GM12878 (cell line): ENCODE results near the gene GMDS. TPM values are rescaled to one million over a fixed set of nuclear protein-coding genes. Genes with fewer than 3 reads are reported as not detected.

Experiments used
- ATAC-seq: fragments of 200-7000 bp; cut with Tn5 transposase; 3 replicates; pipeline ENCODE4 v1.9.1; 2020; ENCODE audit warnings: mild to moderate bottlenecking, moderate library complexity
- BruUV-seq: library from RNA; stranded (reverse); fragments of 400-500 nt; replicated peaks from 2 replicates; lab custom pipeline; 2021; lab: Mats Ljungman, UMichigan
- CTCF ChIA-PET: fragments of 300-600 bp; sonication (Branson Sonifier 250); formaldehyde crosslinking; extraction: SDS; loops from one replicate; lab custom pipeline; 2021; ENCODE audit warnings: inconsistent platforms; lab: Yijun Ruan, JAX
- POLR2A ChIA-PET: fragments of 350-600 bp; formaldehyde crosslinking; extraction: SDS; loops from one replicate; lab custom pipeline; 2021; ENCODE audit warnings: inconsistent platforms; lab: Charles Lee
- RAD21 ChIA-PET: fragments of 300-600 bp; sonication (Branson Sonifier 250); formaldehyde crosslinking; loops from one replicate; lab custom pipeline; 2023; ENCODE audit warnings: antibody characterized with exemption; ENCODE audit not compliant: unreplicated experiment; lab: Charles Lee
- SMC1A ChIA-PET: fragments of 300-600 bp; sonication (Branson Sonifier 250); formaldehyde crosslinking; loops from one replicate; lab custom pipeline; 2023; ENCODE audit not compliant: unreplicated experiment, uncharacterized antibody; lab: Charles Lee
- DNase-seq: peaks from one replicate; pipeline ENCODE4 v3.0.0-alpha.2; 2011; ENCODE audit warnings: low read depth, low spot score
- FAIRE-seq: peaks from 3 replicates; lab custom pipeline; 2011; peaks lifted over from hg19 to GRCh38; lab: Jason Lieb, UNC
- H2AFZ ChIP-seq: 2 replicates; pipeline ENCODE4 v1.6.0; 2011; ENCODE audit warnings: low read depth, low read length, control low read depth; ENCODE audit not compliant: control insufficient read depth
- H3K27ac ChIP-seq: 2 replicates; pipeline ENCODE4 v1.5.1; 2011; ENCODE audit warnings: control low read depth; ENCODE audit not compliant: control insufficient read depth, insufficient read depth
- H3K27me3 ChIP-seq, 2 experiments: replicated peaks in 1 of 2; 2 replicates each; pipeline versions ENCODE4 v1.6.0 to v1.6.1; 2011; ENCODE audit warnings: low read length in 1 of 2; ENCODE audit not compliant: control insufficient read depth in 2 of 2, insufficient read depth in 2 of 2
- H3K36me3 ChIP-seq, 2 experiments: 2 replicates each; pipeline ENCODE4 v1.5.1; 2011; ENCODE audit warnings: low read length in 1 of 2; ENCODE audit not compliant: control insufficient read depth in 2 of 2, insufficient read depth in 2 of 2
- H3K4me1 ChIP-seq: 2 replicates; pipeline ENCODE4 v1.6.1; 2011; ENCODE audit warnings: mild to moderate bottlenecking, low read length, moderate library complexity, mixed read lengths; ENCODE audit not compliant: control insufficient read depth, insufficient read depth
- H3K4me2 ChIP-seq: 2 replicates; pipeline ENCODE4 v1.6.0; 2011; ENCODE audit warnings: control low read depth; ENCODE audit not compliant: control insufficient read depth, insufficient read depth
- H3K4me3 ChIP-seq: fragments of 200-600 bp; sonication (generic); 2 replicates; pipeline ENCODE4 v1.5.1; 2016
- H3K79me2 ChIP-seq: 2 replicates; pipeline ENCODE4 v1.6.0; 2011; ENCODE audit warnings: low read length; ENCODE audit not compliant: control insufficient read depth, insufficient read depth
- H3K9ac ChIP-seq: 2 replicates; pipeline ENCODE4 v1.8.0; 2011; ENCODE audit warnings: low read length, control low read depth, mixed read lengths; ENCODE audit not compliant: control insufficient read depth, insufficient read depth
- H3K9me3 ChIP-seq: replicated peaks from 3 replicates; pipeline ENCODE4 v1.5.1; 2011; ENCODE audit warnings: mild to moderate bottlenecking, low read length; ENCODE audit not compliant: control insufficient read depth, insufficient read depth
- H4K20me1 ChIP-seq: 2 replicates; pipeline ENCODE4 v1.6.0; 2011; ENCODE audit not compliant: control insufficient read depth, insufficient read depth
- BRCA1 ChIP-seq: IDR thresholded peaks from 2 replicates; pipeline ENCODE4 v1.6.1; 2011; ENCODE audit warnings: low read depth, low read length, improper control_type of control experiment
- CHD1 ChIP-seq: IDR thresholded peaks from 2 replicates; pipeline ENCODE4 v1.6.1; 2012; ENCODE audit warnings: low read depth, low read length, improper control_type of control experiment
- CREM ChIP-seq: IDR thresholded peaks from 2 replicates; pipeline ENCODE4 v1.6.1; 2014; ENCODE audit warnings: antibody characterized with exemption, low read depth
- EZH2 ChIP-seq: IDR thresholded peaks from 2 replicates; pipeline ENCODE4 v1.6.1; 2012; ENCODE audit warnings: low read depth, mild to moderate bottlenecking, control low read depth, inconsistent platforms, low read length, borderline replicate concordance; ENCODE audit not compliant: control insufficient read depth
- GABPA ChIP-seq: IDR thresholded peaks from 2 replicates; pipeline ENCODE4 v1.6.1; 2014; ENCODE audit warnings: antibody characterized with exemption, low read depth, mild to moderate bottlenecking, inconsistent platforms
- MXI1 ChIP-seq: fragments of 150-350 bp; IDR thresholded peaks from 2 replicates; pipeline ENCODE4 v1.6.1; 2011; ENCODE audit warnings: low read depth, mild to moderate bottlenecking, inconsistent platforms, low read length, improper control_type of control experiment
- NFXL1 ChIP-seq: fragments of 450-650 bp; IDR thresholded peaks from 2 replicates; pipeline ENCODE4 v1.6.1; 2017; ENCODE audit warnings: antibody characterized with exemption, mild to moderate bottlenecking, borderline replicate concordance
- NFYA ChIP-seq: IDR thresholded peaks from 2 replicates; pipeline ENCODE4 v1.6.1; 2011; ENCODE audit warnings: low read depth, mild to moderate bottlenecking, low read length, improper control_type of control experiment, borderline replicate concordance
- NR2C1 ChIP-seq: fragments of 450-650 bp; IDR thresholded peaks from 2 replicates; pipeline ENCODE4 v1.6.1; 2017; ENCODE audit warnings: antibody characterized with exemption, mild to moderate bottlenecking, moderate library complexity
- NRF1 ChIP-seq: conservative IDR thresholded peaks from 2 replicates; pipeline ENCODE4 v1.6.1; 2011; ENCODE audit warnings: mild to moderate bottlenecking, low read depth, low read length, improper control_type of control experiment
- POLR2AphosphoS2 ChIP-seq: IDR thresholded peaks from 2 replicates; pipeline ENCODE4 v1.6.1; 2011; ENCODE audit warnings: low read depth, mild to moderate bottlenecking, low read length, improper control_type of control experiment, moderate library complexity
- POLR2AphosphoS5 ChIP-seq: IDR thresholded peaks from 2 replicates; pipeline ENCODE4 v1.6.1; 2011; ENCODE audit warnings: mild to moderate bottlenecking, low read length, inconsistent platforms
- RFX5 ChIP-seq: IDR thresholded peaks from 2 replicates; pipeline ENCODE4 v1.6.1; 2011; ENCODE audit warnings: low read depth, low read length, improper control_type of control experiment
- SIN3A ChIP-seq: IDR thresholded peaks from 2 replicates; pipeline ENCODE4 v1.6.1; 2012; ENCODE audit warnings: low read depth, low read length, improper control_type of control experiment
- SMC3 ChIP-seq: IDR thresholded peaks from 2 replicates; pipeline ENCODE4 v1.6.1; 2011; ENCODE audit warnings: low read length, improper control_type of control experiment, borderline replicate concordance
- SREBF1 ChIP-seq: IDR thresholded peaks from 2 replicates; pipeline ENCODE4 v1.6.1; 2012; ENCODE audit warnings: mild to moderate bottlenecking, low read length
- WGBS: methylation state at CpG from one replicate; pipeline ENCODE4 v1.1.6; 2016; ENCODE audit warnings: low lambda C conversion rate; ENCODE audit not compliant: insufficient replicate concordance, insufficient coverage; ENCODE audit errors: missing lambda C conversion rate; 5-methylcytosine and 5-hydroxymethylcytosine counted together
- in situ Hi-C: fragments of 300-500 bp; cut with MboI; formaldehyde crosslinking; loops from 9 replicates; pipeline ENCODE4 v1.14.3; 2018; ENCODE audit warnings: mixed read lengths
- intact Hi-C: fragments of 100-400 bp; cut with micrococcal nuclease; formaldehyde crosslinking; loops from one replicate; pipeline ENCODE4 v1.14.2; 2022; ENCODE audit not compliant: unreplicated experiment
- polyA plus RNA-seq, 11 experiments: library from polyadenylated mRNA; depleted of rRNA in 4 of 11; unstranded in 6 of 11; stranded (reverse) in 5 of 11; fragments of >200 nt; fragmentation: Nextera tagmentation in 4 of 11; fragmentation: Illumina TruSeq in 1 of 11; extraction: Ambion mirVana in 4 of 11; extraction: Trizol in 1 of 11; gene quantifications; 1 replicate in 1 of 11; 2 replicates in 10 of 11; pipeline versions ENCODE4 v1.2.1 to v1.2.3, GENCODE V29; 2011 to 2016; ENCODE audit warnings: inconsistent platforms in 2 of 11, missing spikeins in 2 of 11, low read depth in 1 of 11
- total RNA-seq, 4 experiments: library from RNA; depleted of rRNA in 3 of 4; stranded (reverse); fragments of >200 nt in 3 of 4; fragmentation: Illumina TruSeq in 1 of 4; extraction: Trizol in 1 of 4; gene quantifications; 2 replicates each; pipeline versions ENCODE4 v1.2.1 to v1.2.3, GENCODE V29; 2013 to 2021
- TF ChIP-seq, protein P1 (sequence below): fragments of 450-650 bp; IDR thresholded peaks from 2 replicates; pipeline ENCODE4 v1.6.1; 2017; ENCODE audit warnings: borderline replicate concordance
- TF ChIP-seq, protein P2 (sequence below): fragments of 450-650 bp; IDR thresholded peaks from 2 replicates; pipeline ENCODE4 v1.6.1; 2014; ENCODE audit warnings: mild to moderate bottlenecking
- TF ChIP-seq, protein P3 (sequence below): IDR thresholded peaks from 2 replicates; pipeline ENCODE4 v1.6.1; 2011; ENCODE audit warnings: low read depth, low read length, improper control_type of control experiment, borderline replicate concordance

GMDS gene
- total and polyA plus RNA-seq, 10 of the 15 experiments (the other 5 are each of a cell fraction or from before 2014, with no cell fraction given): 0.61 to 53.8 (median 29.3) TPM

DNA sequence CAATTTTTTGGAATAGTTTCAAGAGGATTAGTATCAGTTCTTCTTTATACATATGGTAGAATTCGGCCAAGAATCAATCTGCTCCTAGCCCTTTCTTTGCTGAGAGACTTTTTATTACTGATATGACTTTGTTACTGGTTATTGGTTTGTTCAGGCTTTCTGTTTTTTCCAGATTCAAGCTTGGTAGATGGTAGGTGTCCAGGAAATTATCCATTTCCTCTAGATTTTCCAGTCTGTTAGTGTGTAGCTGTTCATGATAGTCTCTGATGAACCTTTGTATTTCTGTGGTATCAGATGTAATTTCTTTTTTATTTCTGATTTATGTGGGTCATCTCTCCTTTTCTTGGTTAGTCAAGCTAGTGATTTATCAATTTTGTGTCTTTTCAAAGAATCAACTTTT lies 167.6 kb downstream of the GMDS start:
- Histone ChIP-seq H3K4me3 (no peak overlapping the region), H3K27me3 (no peaks in the 10 kb centered on the region), H3K4me1 (peaks cover 24% of the 10 kb centered on the region), H3K9me3 (peaks cover 8% of the 10 kb centered on the region)
- WGBS: 52% methylated on average over 1 of the region's 1 CpG
- intact Hi-C loops (no loop called here), in situ Hi-C loops (no loop called here)
- POLR2A ChIA-PET: no interaction called here
- ATAC-seq (no peak), DNase-seq (no peak)
- RAD21 ChIA-PET: no interaction called here
- TF ChIP-seq, protein P1, sequence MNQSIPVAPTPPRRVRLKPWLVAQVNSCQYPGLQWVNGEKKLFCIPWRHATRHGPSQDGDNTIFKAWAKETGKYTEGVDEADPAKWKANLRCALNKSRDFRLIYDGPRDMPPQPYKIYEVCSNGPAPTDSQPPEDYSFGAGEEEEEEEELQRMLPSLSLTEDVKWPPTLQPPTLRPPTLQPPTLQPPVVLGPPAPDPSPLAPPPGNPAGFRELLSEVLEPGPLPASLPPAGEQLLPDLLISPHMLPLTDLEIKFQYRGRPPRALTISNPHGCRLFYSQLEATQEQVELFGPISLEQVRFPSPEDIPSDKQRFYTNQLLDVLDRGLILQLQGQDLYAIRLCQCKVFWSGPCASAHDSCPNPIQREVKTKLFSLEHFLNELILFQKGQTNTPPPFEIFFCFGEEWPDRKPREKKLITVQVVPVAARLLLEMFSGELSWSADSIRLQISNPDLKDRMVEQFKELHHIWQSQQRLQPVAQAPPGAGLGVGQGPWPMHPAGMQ: no peak
- no peak for TF ChIP-seq NFXL1
- no peak for TF ChIP-seq NR2C1
- TF ChIP-seq NFYA: no peak
- TF ChIP-seq EZH2: no peak
- TF ChIP-seq POLR2AphosphoS2: no peak
- TF ChIP-seq CHD1: no peak
- TF ChIP-seq BRCA1: no peak
- no peak for TF ChIP-seq GABPA
- no peak for TF ChIP-seq SREBF1
- no peak for TF ChIP-seq NRF1
- TF ChIP-seq SIN3A: no peak
- TF ChIP-seq POLR2AphosphoS5: no peak
- TF ChIP-seq SMC3: no peak
- TF ChIP-seq RFX5: no peak
- TF ChIP-seq CREM: no peak
- no peak for TF ChIP-seq MXI1
- TF ChIP-seq, protein P2, sequence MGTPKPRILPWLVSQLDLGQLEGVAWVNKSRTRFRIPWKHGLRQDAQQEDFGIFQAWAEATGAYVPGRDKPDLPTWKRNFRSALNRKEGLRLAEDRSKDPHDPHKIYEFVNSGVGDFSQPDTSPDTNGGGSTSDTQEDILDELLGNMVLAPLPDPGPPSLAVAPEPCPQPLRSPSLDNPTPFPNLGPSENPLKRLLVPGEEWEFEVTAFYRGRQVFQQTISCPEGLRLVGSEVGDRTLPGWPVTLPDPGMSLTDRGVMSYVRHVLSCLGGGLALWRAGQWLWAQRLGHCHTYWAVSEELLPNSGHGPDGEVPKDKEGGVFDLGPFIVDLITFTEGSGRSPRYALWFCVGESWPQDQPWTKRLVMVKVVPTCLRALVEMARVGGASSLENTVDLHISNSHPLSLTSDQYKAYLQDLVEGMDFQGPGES: no peak
- TF ChIP-seq, protein P3, sequence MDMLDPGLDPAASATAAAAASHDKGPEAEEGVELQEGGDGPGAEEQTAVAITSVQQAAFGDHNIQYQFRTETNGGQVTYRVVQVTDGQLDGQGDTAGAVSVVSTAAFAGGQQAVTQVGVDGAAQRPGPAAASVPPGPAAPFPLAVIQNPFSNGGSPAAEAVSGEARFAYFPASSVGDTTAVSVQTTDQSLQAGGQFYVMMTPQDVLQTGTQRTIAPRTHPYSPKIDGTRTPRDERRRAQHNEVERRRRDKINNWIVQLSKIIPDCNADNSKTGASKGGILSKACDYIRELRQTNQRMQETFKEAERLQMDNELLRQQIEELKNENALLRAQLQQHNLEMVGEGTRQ: no peak
- TF ChIP-seq, all 136 proteins: peak for 0
- Histone ChIP-seq H3K79me2 (no peaks in the 10 kb centered on the region), H3K36me3 (no peaks in the 10 kb centered on the region), H3K4me2 (no peak overlapping the region), H3K9ac (no peak overlapping the region), H2AFZ (no peak overlapping the region), H4K20me1 (no peaks in the 10 kb centered on the region), H3K27ac (no peak overlapping the region)
- no peak for FAIRE-seq
- BruUV-seq: no TSS peak
- ChIA-PET SMC1A (no interaction called here), CTCF (no interaction called here)
